K562 (cell line): Measurements from ENCODE around the gene RNF113A.

ENCODE experiments used
- CBX1 ChIP-seq: sonication (generic); IDR thresholded peaks from 2 replicates; pipeline ENCODE4 v1.6.1; 2016; ENCODE audit warnings: antibody characterized with exemption, low read depth, mild to moderate bottlenecking
- FIP1L1 ChIP-seq: fragments of 200-400 bp; formaldehyde crosslinking; IDR thresholded peaks from 2 replicates; pipeline ENCODE4 v1.6.1; 2018; ENCODE audit warnings: mild to moderate bottlenecking, low read depth, low read length; ENCODE audit not compliant: poor library complexity, severe bottlenecking
- RAD51 ChIP-seq: fragments of 450-650 bp; IDR thresholded peaks from 2 replicates; pipeline ENCODE4 v1.7.1; 2016; ENCODE audit warnings: low read depth, mild to moderate bottlenecking, borderline replicate concordance
- RCOR1 ChIP-seq, 2 experiments: IDR thresholded peaks; 2 replicates each; pipeline ENCODE4 v1.6.1; 2012; ENCODE audit warnings: low read depth in 2 of 2, low read length in 2 of 2, borderline replicate concordance in 1 of 2, improper control_type of control experiment in 1 of 2
- RNF2 ChIP-seq: sonication (generic); IDR thresholded peaks from 2 replicates; pipeline ENCODE4 v1.6.1; 2016
- TRIM28 ChIP-seq: fragments of 450-650 bp; IDR thresholded peaks from 2 replicates; pipeline ENCODE4 v1.6.1; 2017
- ZNF143 ChIP-seq: sonication (generic); formaldehyde crosslinking; IDR thresholded peaks from 2 replicates; pipeline ENCODE4 v1.9.0; 2022; ENCODE audit warnings: mild to moderate bottlenecking, missing genetic modification reagents
- TF ChIP-seq, protein P1 (sequence below), 3 experiments: IDR thresholded peaks in 2 of 3; conservative IDR thresholded peaks in 1 of 3; 2 replicates each; pipeline ENCODE4 v1.5.1; 2011 to 2012; ENCODE audit warnings: low read length in 3 of 3, mild to moderate bottlenecking in 3 of 3, control low read depth in 2 of 3, improper control_type of control experiment in 1 of 3, inconsistent platforms in 1 of 3, low read depth in 1 of 3, mixed read lengths in 1 of 3, moderate library complexity in 1 of 3; ENCODE audit not compliant: insufficient read depth in 2 of 3
- TF ChIP-seq, protein P2 (sequence below): sonication (generic); formaldehyde crosslinking; IDR thresholded peaks from 2 replicates; pipeline ENCODE4 v1.9.0; 2022; ENCODE audit warnings: mild to moderate bottlenecking, missing genetic modification reagents
- TF ChIP-seq, protein P3 (sequence below): fragments of 250-450 bp; sonication (Bioruptor Pico); IDR thresholded peaks from 2 replicates; pipeline ENCODE4 v1.4.0; 2020
- TF ChIP-seq, protein P4 (sequence below): sonication (generic); formaldehyde crosslinking; IDR thresholded peaks from 2 replicates; pipeline ENCODE4 v1.8.1; 2023; ENCODE audit warnings: mild to moderate bottlenecking, missing genetic modification reagents

DNA sequence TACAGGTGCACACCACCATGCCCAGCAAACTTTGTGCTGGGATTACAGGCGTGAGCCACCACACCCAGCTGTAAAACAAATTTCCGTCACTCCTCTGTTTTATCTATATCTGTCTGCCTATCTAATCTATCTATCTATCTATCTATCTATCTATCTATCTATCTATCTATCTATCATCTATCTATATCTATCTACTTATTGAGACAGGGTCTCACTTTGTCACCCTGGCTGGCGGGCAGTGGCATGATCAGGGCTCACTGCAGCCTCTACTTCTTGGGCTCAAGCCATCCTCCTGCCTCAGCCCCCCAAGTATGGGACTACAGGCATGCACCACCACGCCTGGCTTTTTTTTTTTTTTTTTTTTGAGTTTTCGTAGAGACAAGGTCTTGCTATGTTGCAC, 44.8 kb upstream of the RNF113A start:
- TF ChIP-seq, protein P1, sequence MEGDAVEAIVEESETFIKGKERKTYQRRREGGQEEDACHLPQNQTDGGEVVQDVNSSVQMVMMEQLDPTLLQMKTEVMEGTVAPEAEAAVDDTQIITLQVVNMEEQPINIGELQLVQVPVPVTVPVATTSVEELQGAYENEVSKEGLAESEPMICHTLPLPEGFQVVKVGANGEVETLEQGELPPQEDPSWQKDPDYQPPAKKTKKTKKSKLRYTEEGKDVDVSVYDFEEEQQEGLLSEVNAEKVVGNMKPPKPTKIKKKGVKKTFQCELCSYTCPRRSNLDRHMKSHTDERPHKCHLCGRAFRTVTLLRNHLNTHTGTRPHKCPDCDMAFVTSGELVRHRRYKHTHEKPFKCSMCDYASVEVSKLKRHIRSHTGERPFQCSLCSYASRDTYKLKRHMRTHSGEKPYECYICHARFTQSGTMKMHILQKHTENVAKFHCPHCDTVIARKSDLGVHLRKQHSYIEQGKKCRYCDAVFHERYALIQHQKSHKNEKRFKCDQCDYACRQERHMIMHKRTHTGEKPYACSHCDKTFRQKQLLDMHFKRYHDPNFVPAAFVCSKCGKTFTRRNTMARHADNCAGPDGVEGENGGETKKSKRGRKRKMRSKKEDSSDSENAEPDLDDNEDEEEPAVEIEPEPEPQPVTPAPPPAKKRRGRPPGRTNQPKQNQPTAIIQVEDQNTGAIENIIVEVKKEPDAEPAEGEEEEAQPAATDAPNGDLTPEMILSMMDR (IDR thresholded peaks at IDR 0.05 in 2 of 3, conservative IDR thresholded peaks at IDR 0.05 in 1 of 3; ENCODE audit: insufficient read depth in 2 of 3, low read depth in 1 of 3, low read length in 3 of 3), result no peak
- TF ChIP-seq, protein P2, sequence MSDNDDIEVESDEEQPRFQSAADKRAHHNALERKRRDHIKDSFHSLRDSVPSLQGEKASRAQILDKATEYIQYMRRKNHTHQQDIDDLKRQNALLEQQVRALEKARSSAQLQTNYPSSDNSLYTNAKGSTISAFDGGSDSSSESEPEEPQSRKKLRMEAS, result no peak
- TF ChIP-seq ZNF143 (CRISPR knock-in tag) (no peak), CBX1 (no peak), TRIM28 (no peak), RNF2 (no peak), RAD51 (no peak), FIP1L1 (no peak), RCOR1 (IDR thresholded peaks at IDR 0.05; ENCODE audit: borderline replicate concordance in 1 of 2, low read depth in 2 of 2, low read length in 2 of 2) (no peak)
- TF ChIP-seq, protein P3, sequence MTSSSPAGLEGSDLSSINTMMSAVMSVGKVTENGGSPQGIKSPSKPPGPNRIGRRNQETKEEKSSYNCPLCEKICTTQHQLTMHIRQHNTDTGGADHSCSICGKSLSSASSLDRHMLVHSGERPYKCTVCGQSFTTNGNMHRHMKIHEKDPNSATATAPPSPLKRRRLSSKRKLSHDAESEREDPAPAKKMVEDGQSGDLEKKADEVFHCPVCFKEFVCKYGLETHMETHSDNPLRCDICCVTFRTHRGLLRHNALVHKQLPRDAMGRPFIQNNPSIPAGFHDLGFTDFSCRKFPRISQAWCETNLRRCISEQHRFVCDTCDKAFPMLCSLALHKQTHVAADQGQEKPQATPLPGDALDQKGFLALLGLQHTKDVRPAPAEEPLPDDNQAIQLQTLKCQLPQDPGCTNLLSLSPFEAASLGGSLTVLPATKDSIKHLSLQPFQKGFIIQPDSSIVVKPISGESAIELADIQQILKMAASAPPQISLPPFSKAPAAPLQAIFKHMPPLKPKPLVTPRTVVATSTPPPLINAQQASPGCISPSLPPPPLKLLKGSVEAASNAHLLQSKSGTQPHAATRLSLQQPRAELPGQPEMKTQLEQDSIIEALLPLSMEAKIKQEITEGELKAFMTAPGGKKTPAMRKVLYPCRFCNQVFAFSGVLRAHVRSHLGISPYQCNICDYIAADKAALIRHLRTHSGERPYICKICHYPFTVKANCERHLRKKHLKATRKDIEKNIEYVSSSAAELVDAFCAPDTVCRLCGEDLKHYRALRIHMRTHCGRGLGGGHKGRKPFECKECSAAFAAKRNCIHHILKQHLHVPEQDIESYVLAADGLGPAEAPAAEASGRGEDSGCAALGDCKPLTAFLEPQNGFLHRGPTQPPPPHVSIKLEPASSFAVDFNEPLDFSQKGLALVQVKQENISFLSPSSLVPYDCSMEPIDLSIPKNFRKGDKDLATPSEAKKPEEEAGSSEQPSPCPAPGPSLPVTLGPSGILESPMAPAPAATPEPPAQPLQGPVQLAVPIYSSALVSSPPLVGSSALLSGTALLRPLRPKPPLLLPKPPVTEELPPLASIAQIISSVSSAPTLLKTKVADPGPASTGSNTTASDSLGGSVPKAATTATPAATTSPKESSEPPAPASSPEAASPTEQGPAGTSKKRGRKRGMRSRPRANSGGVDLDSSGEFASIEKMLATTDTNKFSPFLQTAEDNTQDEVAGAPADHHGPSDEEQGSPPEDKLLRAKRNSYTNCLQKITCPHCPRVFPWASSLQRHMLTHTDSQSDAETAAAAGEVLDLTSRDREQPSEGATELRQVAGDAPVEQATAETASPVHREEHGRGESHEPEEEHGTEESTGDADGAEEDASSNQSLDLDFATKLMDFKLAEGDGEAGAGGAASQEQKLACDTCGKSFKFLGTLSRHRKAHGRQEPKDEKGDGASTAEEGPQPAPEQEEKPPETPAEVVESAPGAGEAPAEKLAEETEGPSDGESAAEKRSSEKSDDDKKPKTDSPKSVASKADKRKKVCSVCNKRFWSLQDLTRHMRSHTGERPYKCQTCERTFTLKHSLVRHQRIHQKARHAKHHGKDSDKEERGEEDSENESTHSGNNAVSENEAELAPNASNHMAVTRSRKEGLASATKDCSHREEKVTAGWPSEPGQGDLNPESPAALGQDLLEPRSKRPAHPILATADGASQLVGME (CRISPR knock-in tag), result no peak
- TF ChIP-seq, protein P4, sequence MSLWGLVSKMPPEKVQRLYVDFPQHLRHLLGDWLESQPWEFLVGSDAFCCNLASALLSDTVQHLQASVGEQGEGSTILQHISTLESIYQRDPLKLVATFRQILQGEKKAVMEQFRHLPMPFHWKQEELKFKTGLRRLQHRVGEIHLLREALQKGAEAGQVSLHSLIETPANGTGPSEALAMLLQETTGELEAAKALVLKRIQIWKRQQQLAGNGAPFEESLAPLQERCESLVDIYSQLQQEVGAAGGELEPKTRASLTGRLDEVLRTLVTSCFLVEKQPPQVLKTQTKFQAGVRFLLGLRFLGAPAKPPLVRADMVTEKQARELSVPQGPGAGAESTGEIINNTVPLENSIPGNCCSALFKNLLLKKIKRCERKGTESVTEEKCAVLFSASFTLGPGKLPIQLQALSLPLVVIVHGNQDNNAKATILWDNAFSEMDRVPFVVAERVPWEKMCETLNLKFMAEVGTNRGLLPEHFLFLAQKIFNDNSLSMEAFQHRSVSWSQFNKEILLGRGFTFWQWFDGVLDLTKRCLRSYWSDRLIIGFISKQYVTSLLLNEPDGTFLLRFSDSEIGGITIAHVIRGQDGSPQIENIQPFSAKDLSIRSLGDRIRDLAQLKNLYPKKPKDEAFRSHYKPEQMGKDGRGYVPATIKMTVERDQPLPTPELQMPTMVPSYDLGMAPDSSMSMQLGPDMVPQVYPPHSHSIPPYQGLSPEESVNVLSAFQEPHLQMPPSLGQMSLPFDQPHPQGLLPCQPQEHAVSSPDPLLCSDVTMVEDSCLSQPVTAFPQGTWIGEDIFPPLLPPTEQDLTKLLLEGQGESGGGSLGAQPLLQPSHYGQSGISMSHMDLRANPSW (CRISPR knock-in tag), result no peak
